ENCODE data around the gene ZBTB1. TPM values are rescaled to one million over a fixed set of nuclear protein-coding genes. Genes with fewer than 3 reads are reported as not detected.

ZBTB1 gene
- total and polyA plus RNA-seq, 9 of the 15 experiments (the other 6 are each of a cell fraction or from before 2014, with no cell fraction given), result 2.3 to 16.5 (median 9.0) TPM

GRCh38 chr14:64474041-64474440 lies 30.5 kb upstream of the ZBTB1 start:
- H3K9me3 ChIP-seq (replicated peaks; ENCODE audit: control insufficient read depth, insufficient read depth, low read depth, low read length), result no peaks in the 10 kb centered on the region
- H3K27me3 ChIP-seq (ENCODE audit: control insufficient read depth in 2 of 2, insufficient read depth in 2 of 2, low read length in 2 of 2), result no peaks in the 10 kb centered on the region
- H4K20me1 ChIP-seq (replicated peaks; ENCODE audit: control insufficient read depth, insufficient read depth, low read length), result no peaks in the 10 kb centered on the region
- ATAC-seq (no peak), DNase-seq (ENCODE audit: extremely low read depth in 1 of 4, low spot score in 3 of 4) (no peak), FAIRE-seq (no peak)
- H3K79me2 ChIP-seq (ENCODE audit: control insufficient read depth, insufficient read depth, low read length), result no peaks in the 10 kb centered on the region
- no peak overlapping the region for H3K4me2 ChIP-seq (ENCODE audit: insufficient read depth, low read length)
- no TSS peak for BruUV-seq (replicated peaks)
- H2AFZ ChIP-seq (ENCODE audit: low read depth, low read length), result no peak overlapping the region
- H3K36me3 ChIP-seq (ENCODE audit: control insufficient read depth, insufficient read depth, low read length), result no peaks in the 10 kb centered on the region
- H3K4me1 ChIP-seq (replicated peaks in 1 of 2; ENCODE audit: control insufficient read depth in 2 of 2, insufficient read depth in 2 of 2, low read length in 2 of 2), result no peaks in the 10 kb centered on the region
- no peak overlapping the region for H3K4me3 ChIP-seq
- H3K9ac ChIP-seq (ENCODE audit: insufficient read depth in 1 of 2, low read depth in 2 of 2, low read length in 2 of 2), result no peak overlapping the region
- POLR2A ChIA-PET, result no interaction called here
- H3K27ac ChIP-seq (ENCODE audit: extremely low read depth, low read depth, low read length), result no peak overlapping the region
- in situ Hi-C loops (cut with MboI), result no loop called here
- no peaks in the 10 kb centered on the region for H3K9me1 ChIP-seq (ENCODE audit: control insufficient read depth, insufficient read depth, low read length)
- 12% methylated on average over 2 of the region's 2 CpGs for WGBS (ENCODE audit: insufficient coverage, low coverage, missing lambda C conversion rate)
- CTCF ChIA-PET (ENCODE audit: low intra/inter-chr PET ratio), result no interaction called here
- intact Hi-C loops (cut with micrococcal nuclease), result no loop called here
- TF ChIP-seq E2F6 (IDR thresholded peaks at IDR 0.05; ENCODE audit: borderline replicate concordance in 1 of 2, extremely low read depth in 1 of 2, insufficient read depth in 1 of 2, insufficient read length in 1 of 2, low read depth in 1 of 2, low read length in 1 of 2, poor library complexity in 1 of 2, severe bottlenecking in 1 of 2), result no peak
- TF ChIP-seq ZNF24 (IDR thresholded peaks at IDR 0.05), result no peak
- TF ChIP-seq KLF13 (tag; IDR thresholded peaks at IDR 0.05; ENCODE audit: borderline replicate concordance, low read depth), result no peak
- TF ChIP-seq, protein P1, sequence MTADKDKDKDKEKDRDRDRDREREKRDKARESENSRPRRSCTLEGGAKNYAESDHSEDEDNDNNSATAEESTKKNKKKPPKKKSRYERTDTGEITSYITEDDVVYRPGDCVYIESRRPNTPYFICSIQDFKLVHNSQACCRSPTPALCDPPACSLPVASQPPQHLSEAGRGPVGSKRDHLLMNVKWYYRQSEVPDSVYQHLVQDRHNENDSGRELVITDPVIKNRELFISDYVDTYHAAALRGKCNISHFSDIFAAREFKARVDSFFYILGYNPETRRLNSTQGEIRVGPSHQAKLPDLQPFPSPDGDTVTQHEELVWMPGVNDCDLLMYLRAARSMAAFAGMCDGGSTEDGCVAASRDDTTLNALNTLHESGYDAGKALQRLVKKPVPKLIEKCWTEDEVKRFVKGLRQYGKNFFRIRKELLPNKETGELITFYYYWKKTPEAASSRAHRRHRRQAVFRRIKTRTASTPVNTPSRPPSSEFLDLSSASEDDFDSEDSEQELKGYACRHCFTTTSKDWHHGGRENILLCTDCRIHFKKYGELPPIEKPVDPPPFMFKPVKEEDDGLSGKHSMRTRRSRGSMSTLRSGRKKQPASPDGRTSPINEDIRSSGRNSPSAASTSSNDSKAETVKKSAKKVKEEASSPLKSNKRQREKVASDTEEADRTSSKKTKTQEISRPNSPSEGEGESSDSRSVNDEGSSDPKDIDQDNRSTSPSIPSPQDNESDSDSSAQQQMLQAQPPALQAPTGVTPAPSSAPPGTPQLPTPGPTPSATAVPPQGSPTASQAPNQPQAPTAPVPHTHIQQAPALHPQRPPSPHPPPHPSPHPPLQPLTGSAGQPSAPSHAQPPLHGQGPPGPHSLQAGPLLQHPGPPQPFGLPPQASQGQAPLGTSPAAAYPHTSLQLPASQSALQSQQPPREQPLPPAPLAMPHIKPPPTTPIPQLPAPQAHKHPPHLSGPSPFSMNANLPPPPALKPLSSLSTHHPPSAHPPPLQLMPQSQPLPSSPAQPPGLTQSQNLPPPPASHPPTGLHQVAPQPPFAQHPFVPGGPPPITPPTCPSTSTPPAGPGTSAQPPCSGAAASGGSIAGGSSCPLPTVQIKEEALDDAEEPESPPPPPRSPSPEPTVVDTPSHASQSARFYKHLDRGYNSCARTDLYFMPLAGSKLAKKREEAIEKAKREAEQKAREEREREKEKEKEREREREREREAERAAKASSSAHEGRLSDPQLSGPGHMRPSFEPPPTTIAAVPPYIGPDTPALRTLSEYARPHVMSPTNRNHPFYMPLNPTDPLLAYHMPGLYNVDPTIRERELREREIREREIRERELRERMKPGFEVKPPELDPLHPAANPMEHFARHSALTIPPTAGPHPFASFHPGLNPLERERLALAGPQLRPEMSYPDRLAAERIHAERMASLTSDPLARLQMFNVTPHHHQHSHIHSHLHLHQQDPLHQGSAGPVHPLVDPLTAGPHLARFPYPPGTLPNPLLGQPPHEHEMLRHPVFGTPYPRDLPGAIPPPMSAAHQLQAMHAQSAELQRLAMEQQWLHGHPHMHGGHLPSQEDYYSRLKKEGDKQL (CRISPR knock-in tag; IDR thresholded peaks at IDR 0.05; ENCODE audit: borderline replicate concordance), result no peak
- no peak for TF ChIP-seq ZFP36 (IDR thresholded peaks at IDR 0.05; ENCODE audit: low read depth, low read length, partially characterized antibody)
- TF ChIP-seq IRF2 (CRISPR knock-in tag; IDR thresholded peaks at IDR 0.05), result no peak
- no peak for TF ChIP-seq GTF3C2 (IDR thresholded peaks at IDR 0.05; ENCODE audit: borderline replicate concordance, extremely low read depth, insufficient read length)
- TF ChIP-seq DLX4 (CRISPR knock-in tag; IDR thresholded peaks at IDR 0.05), result no peak
- no peak for TF ChIP-seq MEF2A (IDR thresholded peaks at IDR 0.05; ENCODE audit: control insufficient read depth, low read depth, low read length)
- TF ChIP-seq MAFG (tag; conservative IDR thresholded peaks at IDR 0.05), result no peak
- TF ChIP-seq HDAC1 (IDR thresholded peaks at IDR 0.05), result no peak
- TF ChIP-seq STAG1 (CRISPR knock-in tag; IDR thresholded peaks at IDR 0.05; ENCODE audit: borderline replicate concordance), result no peak
